Measurements from ENCODE around the gene C4orf51.

DNA sequence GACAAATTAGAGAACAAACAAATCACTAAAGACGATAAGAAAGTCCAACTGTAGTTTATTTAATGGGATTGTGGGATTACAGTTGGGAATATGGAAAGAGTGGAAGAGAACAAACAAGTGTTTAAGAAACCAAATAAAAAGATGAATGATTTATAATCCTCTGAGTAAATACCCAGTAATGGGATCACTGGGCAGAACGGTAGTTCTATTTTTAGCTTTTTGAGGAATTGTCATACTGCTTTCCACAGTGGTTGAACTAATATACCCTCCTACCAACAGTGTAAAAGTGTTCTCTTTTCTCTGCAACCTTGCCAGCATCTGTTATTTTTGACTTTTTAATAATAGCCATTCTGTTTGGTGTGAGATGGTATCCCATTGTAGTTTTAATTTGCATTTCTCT lies 15.0 kb downstream of the C4orf51 start:
- TF ChIP-seq, protein P1, sequence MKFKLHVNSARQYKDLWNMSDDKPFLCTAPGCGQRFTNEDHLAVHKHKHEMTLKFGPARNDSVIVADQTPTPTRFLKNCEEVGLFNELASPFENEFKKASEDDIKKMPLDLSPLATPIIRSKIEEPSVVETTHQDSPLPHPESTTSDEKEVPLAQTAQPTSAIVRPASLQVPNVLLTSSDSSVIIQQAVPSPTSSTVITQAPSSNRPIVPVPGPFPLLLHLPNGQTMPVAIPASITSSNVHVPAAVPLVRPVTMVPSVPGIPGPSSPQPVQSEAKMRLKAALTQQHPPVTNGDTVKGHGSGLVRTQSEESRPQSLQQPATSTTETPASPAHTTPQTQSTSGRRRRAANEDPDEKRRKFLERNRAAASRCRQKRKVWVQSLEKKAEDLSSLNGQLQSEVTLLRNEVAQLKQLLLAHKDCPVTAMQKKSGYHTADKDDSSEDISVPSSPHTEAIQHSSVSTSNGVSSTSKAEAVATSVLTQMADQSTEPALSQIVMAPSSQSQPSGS (IDR thresholded peaks at IDR 0.05; ENCODE audit: low read length): no peak
- TF ChIP-seq, protein P2, sequence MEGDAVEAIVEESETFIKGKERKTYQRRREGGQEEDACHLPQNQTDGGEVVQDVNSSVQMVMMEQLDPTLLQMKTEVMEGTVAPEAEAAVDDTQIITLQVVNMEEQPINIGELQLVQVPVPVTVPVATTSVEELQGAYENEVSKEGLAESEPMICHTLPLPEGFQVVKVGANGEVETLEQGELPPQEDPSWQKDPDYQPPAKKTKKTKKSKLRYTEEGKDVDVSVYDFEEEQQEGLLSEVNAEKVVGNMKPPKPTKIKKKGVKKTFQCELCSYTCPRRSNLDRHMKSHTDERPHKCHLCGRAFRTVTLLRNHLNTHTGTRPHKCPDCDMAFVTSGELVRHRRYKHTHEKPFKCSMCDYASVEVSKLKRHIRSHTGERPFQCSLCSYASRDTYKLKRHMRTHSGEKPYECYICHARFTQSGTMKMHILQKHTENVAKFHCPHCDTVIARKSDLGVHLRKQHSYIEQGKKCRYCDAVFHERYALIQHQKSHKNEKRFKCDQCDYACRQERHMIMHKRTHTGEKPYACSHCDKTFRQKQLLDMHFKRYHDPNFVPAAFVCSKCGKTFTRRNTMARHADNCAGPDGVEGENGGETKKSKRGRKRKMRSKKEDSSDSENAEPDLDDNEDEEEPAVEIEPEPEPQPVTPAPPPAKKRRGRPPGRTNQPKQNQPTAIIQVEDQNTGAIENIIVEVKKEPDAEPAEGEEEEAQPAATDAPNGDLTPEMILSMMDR (IDR thresholded peaks at IDR 0.05; ENCODE audit: control extremely low read depth in 1 of 3, insufficient read depth in 1 of 3, low read depth in 1 of 3, low read length in 3 of 3): no peak
- TF ChIP-seq SUZ12 (IDR thresholded peaks at IDR 0.05; ENCODE audit: low read length) (no peak), CHD1 (IDR thresholded peaks at IDR 0.05; ENCODE audit: low read depth, low read length) (no peak), RFX5 (IDR thresholded peaks at IDR 0.05; ENCODE audit: borderline replicate concordance, low read depth, low read length) (no peak), HDAC2 (IDR thresholded peaks at IDR 0.05; ENCODE audit: borderline replicate concordance in 1 of 2, low read depth in 2 of 2, low read length in 2 of 2) (no peak), BACH1 (IDR thresholded peaks at IDR 0.05; ENCODE audit: low read length) (no peak), SP1 (IDR thresholded peaks at IDR 0.05; ENCODE audit: low read depth, low read length) (no peak), CHD2 (IDR thresholded peaks at IDR 0.05; ENCODE audit: low read length) (no peak), TBP (IDR thresholded peaks at IDR 0.05; ENCODE audit: low read depth, low read length) (no peak), FOSL1 (IDR thresholded peaks at IDR 0.05; ENCODE audit: insufficient read depth, low read depth, low read length) (no peak), ZNF274 (IDR thresholded peaks at IDR 0.05; ENCODE audit: borderline replicate concordance, extremely low read depth, low read length) (no peak), POLR2AphosphoS5 (IDR thresholded peaks at IDR 0.05; ENCODE audit: low read depth, low read length) (no peak)

Measured in H1 (cell line).